Measurements from ENCODE around the gene FMN1. TPM values are rescaled to one million over a fixed set of nuclear protein-coding genes. Genes with fewer than 3 reads are reported as not detected.

The FMN1 gene
- polyA plus RNA-seq, 2 of the 4 experiments (the other 2 are of a cell fraction), result 0.53 to 2.2 TPM

DNA sequence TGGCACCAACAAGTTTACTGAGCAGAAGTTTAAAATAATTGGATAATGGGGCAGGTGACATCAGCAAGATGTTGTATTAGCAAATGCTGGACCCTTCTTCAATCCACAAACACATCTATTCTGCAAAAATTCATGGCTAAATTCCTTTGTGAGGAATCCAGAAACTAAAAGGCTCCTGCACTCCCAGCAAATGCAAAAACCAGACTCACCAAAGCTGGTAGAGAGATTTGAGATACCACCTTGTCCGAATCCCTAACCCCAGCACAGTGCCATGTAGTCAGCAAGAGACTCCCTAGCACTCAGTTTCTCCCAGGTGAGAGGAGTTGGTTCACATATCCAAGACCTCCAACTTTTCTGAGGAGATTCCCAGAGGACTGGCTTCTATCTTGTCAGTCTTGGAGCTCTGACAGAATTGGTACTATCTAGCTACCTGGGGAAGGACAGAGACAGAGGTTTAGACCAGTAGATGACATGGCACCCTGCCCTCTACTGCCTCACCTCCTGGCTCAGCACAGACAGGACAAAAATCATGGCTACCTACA, 454.9 kb downstream of the FMN1 start:
- Histone ChIP-seq H3K27ac (no peak overlapping the region), H3K4me3 (no peak overlapping the region), H3K4me2 (no peak overlapping the region), H3K4me1 (no peaks in the 10 kb centered on the region), H3K9me3 (peaks cover 3% of the 10 kb centered on the region; the same call in 1 of the 3 replicates)
- ChIA-PET POLR2A (no interaction called here), CTCF (interaction anchor here (0.9 to 2.3 kb wide), 3 partner anchors 9 to 77 kb away, joined by 3 to 9 read pairs (median 3); no protein-coding TSS in a partner anchor)
- ATAC-seq (no peak; a peak in 1 of 6 replicates), FAIRE-seq (no peak), DNase-seq (ENCODE audit: low read depth in 1 of 2, low spot score in 1 of 2) (no peak)
- 68% methylated on average over 1 of the region's 1 CpG for WGBS (ENCODE audit: missing lambda C conversion rate)
- no peak for TF ChIP-seq MYC (IDR thresholded peaks at IDR 0.05; ENCODE audit: borderline replicate concordance, low read length)
- no peak for TF ChIP-seq GATA3 (IDR thresholded peaks at IDR 0.05; ENCODE audit: borderline replicate concordance)
- no peak for TF ChIP-seq NR3C1 (IDR thresholded peaks at IDR 0.05)
- no peak for TF ChIP-seq RCOR1 (IDR thresholded peaks at IDR 0.05; ENCODE audit: low read depth, low read length)
- no peak for TF ChIP-seq RAD21 (conservative IDR thresholded peaks at IDR 0.05 in 1 of 2, IDR thresholded peaks at IDR 0.05 in 1 of 2)
- TF ChIP-seq FOSB (CRISPR knock-in tag; IDR thresholded peaks at IDR 0.05), result no peak
- no peak for TF ChIP-seq EHF (CRISPR knock-in tag; IDR thresholded peaks at IDR 0.05)
- no peak for TF ChIP-seq RFX5 (IDR thresholded peaks at IDR 0.05)
- no peak for TF ChIP-seq NPAS2 (CRISPR knock-in tag; IDR thresholded peaks at IDR 0.05; ENCODE audit: borderline replicate concordance)

DNA sequence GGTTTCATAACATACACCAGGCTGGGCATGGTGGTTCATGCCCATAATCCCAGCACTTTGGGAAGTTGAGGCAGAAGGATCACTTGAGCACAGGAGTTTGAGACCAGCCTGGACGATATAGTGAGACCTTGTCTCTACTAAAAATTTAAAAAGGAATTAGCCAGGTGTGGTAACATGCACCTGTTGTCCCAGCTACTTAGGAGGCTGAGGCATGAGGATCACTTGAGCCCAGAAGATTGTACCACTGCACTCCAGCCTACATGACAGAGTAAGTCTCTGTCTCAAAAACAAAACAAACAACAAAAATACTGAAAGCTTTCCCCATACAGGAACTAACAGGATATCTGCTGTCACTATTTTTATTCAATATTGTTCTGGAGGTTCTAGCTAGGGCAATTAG, 455.8 kb downstream of the FMN1 start:
- Histone ChIP-seq H3K4me2 (no peak overlapping the region), H3K9me3 (peaks cover 3% of the 10 kb centered on the region; the same call in 1 of the 3 replicates), H3K27ac (no peak overlapping the region), H3K4me3 (no peak overlapping the region), H3K4me1 (no peaks in the 10 kb centered on the region)
- ChIA-PET CTCF (interaction anchor here (0.9 kb wide), 1 partner anchor 10 kb away, joined by 3 read pairs; no protein-coding TSS in a partner anchor), POLR2A (no interaction called here)
- no peak for DNase-seq (ENCODE audit: low read depth in 1 of 2, low spot score in 1 of 2)
- ATAC-seq, result no peak
- 74% methylated on average over 1 of the region's 1 CpG for WGBS (ENCODE audit: missing lambda C conversion rate)
- peak; percentile 67 for FAIRE-seq
- no peak for TF ChIP-seq RCOR1 (IDR thresholded peaks at IDR 0.05; ENCODE audit: low read depth, low read length)
- TF ChIP-seq RFX5 (IDR thresholded peaks at IDR 0.05), result no peak
- TF ChIP-seq EHF (CRISPR knock-in tag; IDR thresholded peaks at IDR 0.05), result no peak
- TF ChIP-seq RAD21 (conservative IDR thresholded peaks at IDR 0.05 in 1 of 2, IDR thresholded peaks at IDR 0.05 in 1 of 2), result no peak
- TF ChIP-seq KDM5A (IDR thresholded peaks at IDR 0.05), result no peak
- no peak for TF ChIP-seq SREBF2 (IDR thresholded peaks at IDR 0.05)
- no peak for TF ChIP-seq POLR2A (IDR thresholded peaks at IDR 0.05; ENCODE audit: low read length)
- TF ChIP-seq HMGXB4 (CRISPR knock-in tag; IDR thresholded peaks at IDR 0.05; ENCODE audit: borderline replicate concordance), result no peak
- no peak for TF ChIP-seq MAX (IDR thresholded peaks at IDR 0.05)

- H3K4me2 ChIP-seq, result no peak overlapping the region
- no peak for TF ChIP-seq HMGXB4 (CRISPR knock-in tag; IDR thresholded peaks at IDR 0.05; ENCODE audit: borderline replicate concordance)
- no peak for TF ChIP-seq BCL3 (IDR thresholded peaks at IDR 0.05)
- no peak for ATAC-seq
- no peaks in the 10 kb centered on the region for H3K4me1 ChIP-seq
- H3K4me3 ChIP-seq, result no peak overlapping the region
- no peak for FAIRE-seq
- POLR2A ChIA-PET, result no interaction called here
- no peak overlapping the region for H3K27ac ChIP-seq
- WGBS (ENCODE audit: missing lambda C conversion rate), result 78% methylated on average over 4 of the region's 4 CpGs
- no peak for DNase-seq (ENCODE audit: low read depth in 1 of 2, low spot score in 1 of 2)
- peaks cover 1% of the 10 kb centered on the region; the same call in 1 of the 3 replicates for H3K9me3 ChIP-seq
- CTCF ChIA-PET, result interaction anchor here (1.9 to 2.2 kb wide), 2 partner anchors 75 to 257 kb away, joined by 6 to 14 read pairs; no protein-coding TSS in a partner anchor
Observed at GRCh38 chr15:32737304-32737703, 457.2 kb downstream of the FMN1 start.

Measured in A549 (cell line).